HG03025 (cell line): Measurements from ENCODE around the gene HOXD11.

Experiments
- ATAC-seq: cut with Tn5 transposase; IDR thresholded peaks from one replicate; pipeline ENCODE4 v1.9.1; 2021; ENCODE audit warnings: mild to moderate bottlenecking, moderate library complexity; ENCODE audit not compliant: unreplicated experiment, low FRiP score

The HOXD11 gene

DNA sequence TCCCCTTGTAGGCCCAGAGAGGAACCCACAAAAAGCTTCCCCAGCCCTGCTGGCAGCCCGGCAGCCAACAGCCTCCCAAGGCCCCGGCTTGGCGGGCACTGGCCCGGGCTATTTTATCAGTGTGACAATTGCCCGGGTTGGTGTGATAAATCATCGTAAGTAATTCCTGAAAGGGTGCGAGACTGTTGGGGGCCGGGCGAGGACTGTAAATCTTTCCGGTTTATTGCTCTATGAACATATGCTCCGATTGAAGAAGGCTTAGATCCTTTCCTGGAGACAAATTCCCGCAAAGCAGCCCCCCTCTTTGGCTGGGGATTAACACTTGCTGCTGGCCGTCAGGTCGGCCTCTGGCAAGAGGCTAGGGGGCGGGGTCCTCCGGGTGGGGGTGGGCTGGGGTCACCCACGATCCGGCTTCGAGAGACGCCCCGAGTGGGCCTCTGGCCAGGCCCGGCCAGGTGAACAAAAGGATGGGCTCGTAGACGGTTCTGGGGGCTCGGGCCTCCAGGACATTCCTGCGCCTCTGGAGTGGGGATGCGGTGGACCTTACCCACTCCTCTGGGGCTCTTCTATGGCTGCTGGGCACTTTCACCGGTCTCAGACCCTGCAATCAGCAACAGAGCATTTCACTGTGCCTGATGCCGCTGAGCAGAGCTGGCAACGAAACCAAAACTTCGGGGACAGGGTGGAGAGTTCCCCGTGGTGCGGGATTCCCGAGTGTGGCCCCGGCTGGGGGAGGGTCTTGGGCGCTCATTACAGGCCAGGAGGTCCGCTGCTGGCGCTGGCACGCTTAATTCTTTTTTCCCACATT, 52.0 kb downstream of the HOXD11 start:
- no peak for ATAC-seq
